UCSD-AML1 (cell line): ENCODE results near the gene WNT3A.

ENCODE experiments used
- DNase-seq: peaks from one replicate; lab custom pipeline; 2025; ENCODE audit not compliant: unreplicated experiment; lab: John Stamatoyannopoulos, UW

The WNT3A gene

DNA sequence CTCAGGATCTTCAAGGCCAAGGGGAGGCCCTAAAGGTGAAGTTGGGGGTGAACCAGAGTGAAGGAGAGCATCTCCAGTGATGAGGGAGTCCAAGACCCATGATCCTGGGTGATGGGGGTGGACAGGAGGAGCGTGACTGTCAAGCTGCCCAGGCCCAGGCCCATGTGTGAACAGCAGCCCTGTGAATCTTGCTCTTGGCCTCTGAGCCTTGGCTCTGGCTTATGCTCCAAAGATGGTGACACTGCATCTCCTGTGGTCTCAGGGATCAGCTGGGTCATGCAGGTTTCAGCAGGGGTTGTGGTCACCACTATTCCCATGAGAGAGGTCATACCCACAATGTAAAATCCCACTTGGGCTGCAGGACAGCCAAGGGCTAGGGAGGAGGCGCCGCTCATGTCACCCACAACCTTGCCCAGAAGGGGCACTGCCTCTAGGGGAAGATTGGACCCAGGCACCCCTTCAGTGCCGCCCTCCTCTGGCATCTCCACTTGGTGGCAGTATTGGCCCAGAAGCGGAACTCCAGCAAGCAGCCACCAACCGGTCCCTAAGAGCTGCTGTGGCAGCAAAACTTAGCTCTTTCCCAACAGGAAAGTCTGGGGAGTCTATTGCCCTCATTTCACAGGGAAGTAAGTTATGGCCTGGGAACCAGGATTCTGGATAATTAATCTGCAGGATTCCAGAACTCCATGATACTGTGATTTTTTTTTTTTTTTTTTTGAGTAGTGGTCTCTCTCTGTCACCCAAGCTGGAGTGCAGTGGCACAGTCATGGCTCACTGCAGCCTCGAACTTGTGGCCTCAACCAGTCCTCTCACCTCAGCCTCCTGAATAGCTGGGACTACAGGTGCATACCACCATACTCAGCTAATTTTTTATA is 7.5 kb upstream of the WNT3A start:
- peak; percentile 74 for DNase-seq

DNA sequence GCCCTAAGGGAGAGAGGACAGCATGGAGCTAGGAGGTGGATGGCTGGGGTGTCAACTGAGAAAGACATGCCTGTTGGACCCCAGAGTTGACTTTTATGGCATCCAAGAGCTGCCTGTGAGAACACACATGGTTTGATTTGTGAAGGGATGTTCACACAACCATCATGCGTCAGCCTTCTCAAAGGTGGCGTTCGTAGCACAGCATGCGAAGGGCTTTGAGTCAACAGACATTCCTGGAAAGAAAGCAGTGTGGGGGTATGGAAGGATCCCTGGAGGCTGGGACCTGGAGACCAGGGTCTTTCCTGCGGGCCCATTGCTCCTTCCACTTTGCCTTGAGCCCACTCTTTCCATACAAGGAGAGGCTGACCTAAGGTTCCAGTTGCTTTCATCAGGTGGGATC is 6.4 kb upstream of the WNT3A start:
- DNase-seq, result no peak

DNA sequence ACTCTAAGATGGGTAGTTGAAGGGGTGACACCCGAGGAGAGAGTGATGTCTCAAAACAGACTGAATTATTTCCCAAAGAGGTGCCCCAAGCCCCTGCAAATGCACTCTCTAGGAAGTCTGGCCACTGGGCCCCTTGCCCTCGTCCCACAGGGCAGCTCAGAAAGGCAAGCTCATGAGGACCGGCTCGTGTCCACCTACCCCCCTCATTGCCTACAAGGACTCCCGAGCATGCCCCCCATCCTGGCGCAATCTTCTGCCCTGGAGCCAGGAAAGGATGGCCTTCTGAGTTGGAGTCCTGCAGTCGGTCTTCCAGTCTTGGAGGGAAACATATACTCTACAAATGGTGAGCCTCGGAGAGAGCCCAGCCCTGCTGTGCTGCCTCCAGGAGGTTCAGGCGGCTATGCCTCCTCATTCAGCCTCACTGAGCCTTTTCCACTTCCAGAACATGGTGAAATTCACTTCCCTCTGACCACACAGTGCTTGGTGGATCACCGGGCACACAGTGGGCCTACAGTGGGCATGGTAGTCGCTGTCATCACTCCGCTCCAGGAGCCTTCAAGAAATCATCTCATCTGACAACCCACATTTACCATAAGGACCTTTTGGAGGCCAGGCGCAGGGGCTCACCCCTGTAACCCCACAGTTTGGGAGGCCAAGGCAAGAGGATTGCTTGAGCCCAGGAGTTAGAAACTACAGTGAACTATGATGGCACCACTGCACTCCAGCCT is 5.8 kb upstream of the WNT3A start:
- no peak for DNase-seq

DNA sequence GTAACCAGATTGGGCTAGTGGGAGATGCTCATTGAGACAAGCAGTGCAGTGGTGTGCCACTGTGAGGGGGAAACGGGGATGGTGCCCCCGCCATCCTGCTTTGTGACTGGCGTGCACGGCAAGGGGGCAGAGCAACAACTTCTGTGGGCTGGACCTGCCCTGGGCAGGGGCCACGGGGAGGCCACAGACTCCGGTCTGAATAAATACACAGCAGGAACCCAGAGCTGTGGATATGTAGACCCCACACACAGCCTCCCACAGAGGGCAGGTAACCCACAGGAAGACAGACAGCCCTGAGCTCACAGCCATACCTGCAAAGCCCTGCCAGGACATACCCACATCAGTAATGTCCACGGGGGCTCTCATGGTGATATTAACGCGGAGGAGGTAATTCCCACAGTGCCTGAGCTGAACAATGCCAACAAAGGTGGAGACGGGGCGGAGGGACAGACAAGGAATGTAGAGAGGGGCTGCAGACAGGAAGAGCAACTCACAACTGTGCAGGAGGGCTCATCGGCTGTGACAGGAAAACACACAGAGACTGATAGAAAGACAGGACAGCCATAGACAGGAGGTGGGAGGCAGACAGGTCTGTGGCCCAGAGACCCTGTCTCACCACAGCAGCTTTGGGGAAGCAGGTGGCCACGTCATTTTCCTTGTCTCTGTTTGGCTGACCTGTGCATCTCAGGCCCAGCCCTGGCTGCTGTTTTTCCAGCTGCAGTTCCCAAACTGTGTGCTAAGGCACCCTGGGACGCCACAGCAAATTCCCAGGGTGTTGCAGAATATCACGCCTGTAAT is 4.9 kb upstream of the WNT3A start:
- DNase-seq, result no peak

DNA sequence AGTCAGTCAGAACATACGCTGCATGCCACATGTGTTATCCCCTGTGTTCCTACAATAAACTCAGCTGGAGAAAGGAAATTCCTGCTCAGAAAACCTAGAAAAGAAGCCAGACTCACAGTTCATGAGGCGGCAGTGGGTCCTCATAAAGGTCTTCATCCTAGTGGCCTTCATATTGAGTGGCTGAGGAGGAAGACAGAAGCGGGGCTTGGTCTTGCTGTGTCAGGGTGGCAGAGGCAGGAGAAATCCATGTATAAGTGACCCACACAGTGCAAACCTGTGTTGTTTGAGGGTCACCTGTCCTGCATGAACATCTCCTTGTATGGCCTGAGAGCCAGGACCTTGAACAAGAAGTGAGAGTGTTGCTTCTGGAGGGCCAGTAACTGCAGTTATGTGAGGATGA is 4.0 kb upstream of the WNT3A start:
- DNase-seq, result no peak

DNA sequence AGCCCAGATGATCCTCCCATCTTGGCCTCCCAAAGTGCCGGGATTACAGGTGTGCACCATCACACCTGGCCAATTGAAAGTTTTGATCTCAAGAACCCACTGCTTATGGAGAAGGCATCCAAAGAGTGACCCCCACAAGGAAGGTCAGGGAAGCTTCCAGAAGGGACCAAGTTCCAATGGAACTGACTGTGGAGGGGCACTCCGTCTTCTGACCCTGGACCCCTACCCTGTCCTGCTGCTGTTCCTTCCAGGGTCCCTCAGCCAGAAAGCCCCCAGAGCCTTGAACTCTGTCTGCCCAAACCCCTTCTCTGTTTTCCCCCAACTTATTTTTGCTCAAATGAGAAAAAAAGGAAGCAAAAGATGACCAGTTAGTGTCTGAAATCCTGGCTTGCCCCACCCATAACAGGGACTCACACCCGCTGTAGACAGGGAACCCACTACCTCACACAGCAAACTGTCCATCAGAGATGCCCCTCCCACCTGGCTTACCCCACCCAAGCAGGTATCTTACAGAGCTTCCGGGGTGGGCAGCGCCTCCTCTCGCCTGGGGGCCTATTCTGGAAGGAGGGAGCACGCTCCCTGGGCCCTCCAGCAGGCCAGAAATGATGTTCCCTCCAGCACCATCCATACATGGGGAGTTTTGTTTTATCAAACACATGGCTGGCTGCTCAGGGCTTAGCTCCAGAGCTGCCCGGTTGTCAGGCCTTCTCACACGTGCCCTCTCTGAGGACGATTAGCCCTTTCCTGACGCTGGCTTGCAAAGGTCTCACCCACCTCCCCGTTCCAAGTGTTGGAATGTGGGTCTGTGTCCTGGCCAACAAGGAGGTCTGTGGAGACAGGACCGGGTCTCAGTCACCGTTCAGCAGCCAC is 3.1 kb upstream of the WNT3A start:
- DNase-seq, result no peak

DNA sequence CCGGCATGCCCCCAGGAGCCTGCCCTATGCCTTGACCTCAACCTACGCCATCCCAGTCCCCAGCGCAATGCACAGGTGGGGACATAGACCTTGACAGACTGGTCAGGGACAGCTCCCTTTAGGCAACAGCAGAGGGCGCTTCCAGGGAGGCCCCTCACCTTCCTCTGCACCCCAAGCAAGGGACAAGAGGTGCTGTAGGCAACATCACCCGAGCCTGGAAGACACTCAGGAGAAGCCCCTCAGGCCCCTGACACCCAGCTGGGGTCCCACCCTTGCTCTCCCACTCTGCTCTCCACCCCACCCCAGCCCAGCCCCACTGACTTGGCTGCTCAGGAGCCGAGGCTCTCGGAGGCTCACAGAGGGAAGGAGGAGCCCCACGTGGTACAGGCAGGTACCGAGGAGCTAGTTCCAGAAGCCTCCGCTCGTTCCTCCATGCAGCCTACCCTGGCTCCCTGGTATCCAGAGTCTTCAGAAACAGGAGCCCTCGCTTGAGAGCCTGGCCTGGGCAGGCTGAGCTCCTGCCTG is 2.4 kb upstream of the WNT3A start:
- no peak for DNase-seq

DNA sequence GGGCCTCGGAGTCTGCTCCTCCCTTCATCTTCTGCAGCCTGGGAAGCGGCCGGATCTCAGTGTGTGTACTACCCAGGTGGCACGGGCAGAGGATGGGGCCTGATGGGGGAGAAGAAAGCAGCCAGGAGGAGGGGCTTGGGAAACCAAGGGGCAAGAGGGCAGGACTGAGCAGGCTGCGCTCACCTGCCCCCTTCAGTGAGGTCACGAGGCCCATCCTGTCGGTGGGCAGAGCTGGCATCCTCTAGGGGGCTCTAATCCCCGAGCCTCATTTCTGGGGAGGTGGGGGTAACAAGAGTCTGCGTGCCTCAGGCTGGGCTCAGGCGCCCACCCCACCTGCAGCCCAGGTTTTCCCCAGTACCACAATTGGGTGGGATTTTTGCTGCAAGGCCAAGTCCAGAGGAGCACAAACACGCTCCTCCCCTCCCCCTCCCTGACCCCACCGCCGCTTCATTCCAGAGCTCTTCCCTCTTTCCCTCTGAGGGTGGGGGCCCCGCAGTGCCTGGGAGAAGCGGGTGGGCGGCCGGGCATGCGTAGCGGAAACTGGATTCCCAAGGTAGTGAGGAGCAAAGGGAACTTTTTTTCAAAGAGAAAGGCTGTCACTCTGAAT is 1.8 kb upstream of the WNT3A start:
- no peak for DNase-seq

DNA sequence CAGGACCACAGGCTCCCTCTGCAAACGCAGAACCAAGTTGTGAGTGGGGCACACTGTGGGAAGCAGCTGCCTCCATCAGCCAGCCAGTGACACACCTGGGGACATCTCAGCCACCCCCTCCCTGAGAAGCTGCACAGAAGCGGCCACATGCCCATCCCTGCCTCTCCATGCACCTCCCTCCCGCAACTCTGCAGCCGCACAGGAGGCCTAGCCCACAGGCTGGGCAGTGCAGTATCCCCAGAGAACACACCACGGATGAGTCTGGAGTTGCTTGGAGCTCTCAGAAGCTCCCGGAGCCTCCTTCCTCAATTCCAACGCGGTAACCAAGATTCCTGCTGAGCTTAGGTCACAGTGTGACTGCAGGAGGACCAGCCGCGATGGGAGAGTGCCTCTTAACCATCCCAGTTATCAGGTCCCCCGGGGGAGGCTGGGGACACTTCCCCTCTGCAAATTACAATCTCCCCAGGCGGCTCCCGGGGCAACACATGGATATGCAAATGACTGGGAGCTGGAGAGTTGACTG is 1.2 kb upstream of the WNT3A start:
- DNase-seq, result no peak

DNA sequence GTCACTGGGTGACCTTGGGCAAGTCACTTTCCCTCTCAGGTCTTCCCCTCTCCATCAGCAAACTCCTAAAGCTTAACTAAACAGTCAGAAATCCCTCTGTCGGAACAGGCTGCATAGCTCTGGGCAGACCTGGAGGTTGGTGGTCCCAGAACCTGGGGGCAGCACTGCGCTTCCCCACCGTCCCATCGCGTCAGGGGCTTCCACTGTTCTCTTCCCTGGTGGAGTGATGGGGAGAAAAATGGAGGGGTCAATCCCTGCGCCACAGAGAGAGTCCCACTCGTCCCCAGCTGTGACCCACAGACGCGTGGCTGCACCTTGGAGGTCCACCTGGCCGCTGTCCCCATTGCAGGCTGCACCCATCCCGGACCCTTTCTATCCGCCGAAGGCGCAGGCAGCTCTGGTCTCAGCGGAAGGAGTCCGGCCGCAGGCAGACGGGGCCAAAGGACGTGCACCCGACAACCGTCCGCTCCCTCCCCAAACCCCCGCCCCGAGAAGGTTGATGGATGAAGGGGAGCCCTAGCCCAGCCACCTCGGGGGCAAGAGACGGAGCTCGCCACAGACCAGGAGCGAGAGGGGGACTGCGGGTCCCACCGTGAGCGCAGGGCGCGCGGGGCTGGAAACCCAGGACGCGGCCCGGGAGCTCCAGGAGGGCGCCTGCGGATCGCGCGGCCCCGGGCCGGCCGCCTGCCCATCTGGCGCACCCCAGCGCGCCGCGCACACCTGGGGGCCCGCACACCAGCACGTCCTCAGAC is 588 bp upstream of the WNT3A start:
- DNase-seq, result no peak

DNA sequence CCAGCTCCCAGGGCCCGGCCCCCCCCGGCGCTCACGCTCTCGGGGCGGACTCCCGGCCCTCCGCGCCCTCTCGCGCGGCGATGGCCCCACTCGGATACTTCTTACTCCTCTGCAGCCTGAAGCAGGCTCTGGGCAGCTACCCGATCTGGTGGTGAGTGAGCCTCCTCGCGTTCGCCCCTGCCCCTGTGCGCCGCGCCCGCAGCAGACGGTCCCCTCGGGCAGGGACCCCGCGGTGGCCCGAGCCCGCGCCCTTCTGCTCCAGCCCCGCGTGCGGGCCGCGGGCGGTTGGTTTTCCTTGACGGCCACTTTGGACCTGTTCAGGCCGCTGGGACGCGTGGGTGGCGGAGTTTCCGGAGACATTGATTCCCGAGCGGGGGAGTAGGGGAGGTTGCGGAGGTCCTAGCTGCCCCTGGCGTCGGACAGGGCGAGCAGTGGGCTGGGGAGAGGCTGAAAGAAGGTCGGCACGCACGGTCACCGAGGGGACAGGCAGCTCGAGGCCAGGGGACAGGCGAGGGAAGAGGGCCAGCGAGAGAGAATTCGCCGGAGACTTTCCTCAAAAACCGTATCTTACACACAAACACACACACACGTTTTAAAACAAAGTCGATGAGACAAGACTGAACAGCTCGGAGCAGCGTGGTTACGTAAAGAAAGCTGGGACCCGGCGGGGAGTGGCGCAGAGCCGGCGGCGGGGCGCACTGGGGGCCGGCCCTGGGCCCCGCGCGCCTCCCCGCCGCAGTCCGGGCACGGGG is 427 bp downstream of the WNT3A start:
- DNase-seq, result no peak

DNA sequence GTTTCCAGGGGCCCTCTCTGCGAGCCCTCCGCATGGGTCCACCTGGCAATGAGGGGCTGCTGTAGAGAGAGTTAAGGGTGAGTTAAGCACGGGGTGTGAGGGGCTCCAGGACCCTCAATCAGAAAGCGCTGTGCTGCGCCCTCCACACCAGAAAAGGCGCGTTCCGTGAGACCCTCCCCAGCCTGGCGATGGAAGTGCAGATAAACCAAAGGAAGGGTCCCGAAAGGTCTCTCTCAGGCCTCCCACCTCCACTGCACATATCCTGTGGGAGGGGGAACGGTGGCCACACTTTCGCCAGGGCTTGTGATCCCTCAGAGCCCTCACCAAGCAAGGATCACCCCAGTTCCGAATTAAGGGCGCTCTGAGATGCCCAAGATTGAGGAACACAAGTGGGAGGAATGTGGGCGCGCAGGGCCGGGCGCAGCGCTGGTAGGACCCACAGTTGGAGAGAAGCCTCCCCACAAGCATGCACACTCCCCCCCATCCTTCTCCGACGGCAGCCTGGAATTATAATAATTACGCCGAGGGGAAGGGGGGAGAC is 1.1 kb downstream of the WNT3A start:
- DNase-seq, result no peak

DNA sequence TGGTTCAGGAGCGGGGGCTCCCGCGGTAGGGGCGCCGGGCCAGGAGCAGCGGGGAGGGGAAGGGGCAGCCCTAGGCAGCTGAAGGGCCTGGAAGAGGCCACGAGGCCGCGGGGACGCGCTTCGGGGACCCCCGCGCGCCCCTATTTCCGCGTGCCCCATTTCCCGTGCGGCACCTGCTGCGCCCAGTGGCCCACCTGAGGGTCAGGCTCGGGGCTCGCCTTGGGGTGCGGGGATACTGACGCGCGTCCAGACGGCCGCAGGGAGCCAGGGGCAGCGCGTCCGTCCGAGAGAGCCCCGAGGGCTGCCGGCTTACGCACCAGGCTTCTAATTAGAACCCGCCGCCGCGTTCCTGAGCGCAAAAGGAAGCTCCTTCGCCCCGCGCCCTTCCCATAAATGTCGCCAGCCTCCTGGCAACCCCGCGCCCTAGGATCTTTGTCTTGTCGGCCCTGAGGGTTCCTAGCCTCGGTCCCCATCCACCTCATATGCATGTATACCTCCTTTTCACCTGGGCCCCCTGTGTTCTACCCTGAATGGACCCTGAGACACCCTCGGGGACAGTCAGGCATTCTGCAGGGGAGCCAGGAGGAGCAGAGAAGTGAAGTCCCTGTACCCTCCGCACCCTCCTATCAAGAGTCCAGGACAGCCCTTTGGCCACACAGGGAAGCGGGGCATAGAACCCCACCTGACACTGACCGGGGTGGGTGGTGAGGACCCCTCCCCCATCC is 1.8 kb downstream of the WNT3A start:
- DNase-seq, result no peak

DNA sequence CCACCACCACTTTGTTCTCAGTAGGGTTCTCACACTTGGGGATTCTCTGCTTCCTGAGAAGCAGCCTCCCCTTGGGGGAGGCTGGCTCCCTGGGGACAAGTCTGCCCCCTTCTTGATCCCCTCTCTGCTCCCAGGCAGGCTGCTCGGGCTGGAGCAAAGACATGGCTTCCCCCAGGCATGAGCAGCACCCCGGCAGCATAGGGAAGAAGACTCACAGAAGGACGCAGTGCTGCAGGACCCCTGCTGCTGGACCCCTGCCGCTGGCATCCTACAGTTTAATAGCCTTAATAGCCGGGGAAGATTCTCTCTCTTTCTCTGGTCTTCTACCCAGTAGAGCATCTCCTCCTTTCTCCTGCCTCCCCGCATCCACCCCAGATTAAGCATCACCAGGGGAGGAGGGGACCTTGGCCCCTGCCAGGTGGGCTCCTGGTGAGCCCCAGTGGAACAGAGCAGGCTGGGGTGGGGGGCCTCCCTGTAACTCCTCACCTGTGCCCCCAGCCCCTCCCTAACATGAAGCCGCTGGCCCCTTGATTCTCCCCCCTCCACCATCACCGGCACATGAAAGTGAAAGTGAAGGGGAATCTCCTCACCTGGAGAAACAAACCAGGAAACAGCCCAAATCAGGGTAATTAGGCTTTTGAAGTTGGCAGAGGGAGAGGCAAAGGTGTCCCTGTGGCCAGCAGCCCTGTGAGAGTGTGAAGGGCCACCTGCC is 2.5 kb downstream of the WNT3A start:
- DNase-seq, result no peak

DNA sequence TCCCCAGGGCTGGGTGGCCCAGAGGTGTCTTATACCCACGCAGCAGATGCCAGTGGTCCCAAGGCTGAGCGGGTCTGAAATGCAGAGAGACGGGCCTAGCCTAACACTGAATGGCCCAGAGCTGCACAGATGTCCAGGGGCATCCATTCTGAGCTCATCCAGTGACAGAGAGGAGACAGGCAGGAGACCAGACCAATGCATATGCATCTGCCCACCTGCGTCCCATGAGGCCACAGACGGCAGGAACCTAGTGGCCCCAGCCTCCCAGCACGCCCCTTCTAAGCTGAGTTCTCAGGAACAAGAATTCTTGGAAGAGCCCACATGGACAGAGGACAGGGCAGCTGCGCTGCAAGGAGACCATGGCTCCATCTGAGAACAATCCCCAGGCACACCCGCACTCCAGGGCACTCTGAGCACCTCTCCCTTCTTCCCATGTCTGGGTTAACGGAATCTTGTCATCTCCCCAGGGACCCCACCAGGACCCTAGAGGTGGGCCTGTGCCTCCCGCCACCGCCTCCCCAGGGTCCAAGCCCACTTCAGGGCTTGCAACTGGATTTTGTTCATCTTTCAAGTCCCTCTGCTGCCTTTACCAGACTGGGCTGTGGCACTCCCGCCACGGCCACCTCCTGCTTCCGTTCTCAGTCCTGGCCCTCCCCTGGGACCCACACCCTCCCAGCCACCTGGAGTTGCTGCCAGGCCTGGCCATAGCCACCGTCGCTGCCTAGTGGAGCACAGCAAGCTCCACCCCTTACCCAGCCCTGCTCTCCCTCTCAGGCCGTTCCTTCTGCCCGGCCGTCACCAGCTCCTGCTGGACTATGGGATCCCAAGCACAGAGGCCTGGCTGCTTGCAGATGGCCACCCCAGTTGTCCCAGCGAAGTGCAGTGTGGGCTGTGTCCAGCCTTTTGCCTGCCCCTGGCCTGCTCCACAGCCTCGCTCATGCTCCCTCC is 3.3 kb downstream of the WNT3A start:
- DNase-seq, result no peak

DNA sequence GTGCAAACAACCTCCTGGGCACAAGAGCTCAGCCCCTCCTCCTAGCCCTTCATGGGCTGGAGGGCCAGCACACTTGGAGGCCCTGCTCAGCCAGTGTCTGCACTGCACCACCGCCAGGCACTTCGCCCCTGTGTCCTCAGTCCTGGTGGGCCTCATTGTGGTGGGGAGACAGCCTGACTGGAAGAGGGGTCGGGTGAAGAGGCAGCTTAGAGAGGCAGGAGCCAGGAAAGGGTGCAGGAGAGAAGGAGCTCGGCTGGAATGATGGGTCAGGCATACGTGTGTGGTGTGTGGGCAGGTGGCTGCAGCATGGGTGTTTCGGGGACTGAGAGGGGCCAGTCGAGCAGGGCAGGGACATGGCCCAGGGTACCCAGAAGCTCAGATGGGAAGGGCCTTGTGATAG is 4.1 kb downstream of the WNT3A start:
- DNase-seq, result no peak
